Activated CD4-positive, alpha-beta memory T cell treated with anti-CD3 and anti-CD28 coated beads, Interleukin-2, amount 10 ng/mL, durations not matched to agents 7 days and 5 days (primary cell): Measurements from ENCODE around the gene SPTLC2. TPM values are rescaled to one million over a fixed set of nuclear protein-coding genes. Genes with fewer than 3 reads are reported as not detected.
"Not testable (repeated sequence)": the region's sequence is repeated elsewhere in the genome, so short reads cannot be mapped to it uniquely, and the experiment has no call there.

Experiments
- CTCF ChIA-PET: fragments of 350-600 bp; sonication (Branson Sonifier 250); formaldehyde crosslinking; loops from one replicate; lab custom pipeline; 2021; ENCODE audit warnings: antibody characterized with exemption, inconsistent platforms; lab: Charles Lee
- POLR2A ChIA-PET: fragments of 350-600 bp; sonication (Branson Sonifier 250); formaldehyde crosslinking; loops from one replicate; lab custom pipeline; 2021; ENCODE audit warnings: antibody characterized with exemption; lab: Charles Lee
- DNase-seq: peaks from one replicate; pipeline ENCODE4 v3.0.0-alpha.2; 2020
- H3K27ac Mint-ChIP-seq: one replicate; pipeline ENCODE4 v1.8.0; 2021; ENCODE audit warnings: mild to moderate bottlenecking, mixed read lengths
- H3K27me3 Mint-ChIP-seq: one replicate; pipeline ENCODE4 v1.8.0; 2021; ENCODE audit warnings: mixed read lengths
- H3K36me3 Mint-ChIP-seq: one replicate; pipeline ENCODE4 v1.8.0; 2021; ENCODE audit warnings: low read depth, mixed read lengths
- H3K4me1 Mint-ChIP-seq: one replicate; pipeline ENCODE4 v1.8.0; 2021; ENCODE audit warnings: mixed read lengths
- H3K4me3 Mint-ChIP-seq: one replicate; pipeline ENCODE4 v1.8.0; 2021; ENCODE audit warnings: mild to moderate bottlenecking, mixed read lengths
- H3K9me3 Mint-ChIP-seq: one replicate; pipeline ENCODE4 v1.8.0; 2021; ENCODE audit warnings: mixed read lengths
- total RNA-seq, 2 experiments: library from RNA; stranded (reverse); gene quantifications; one replicate each; pipeline ENCODE4 v1.2.3, GENCODE V29; 2021

Gene SPTLC2
- total RNA-seq, 2 experiments from 2014 or later: 40.6 to 43.2 TPM

DNA sequence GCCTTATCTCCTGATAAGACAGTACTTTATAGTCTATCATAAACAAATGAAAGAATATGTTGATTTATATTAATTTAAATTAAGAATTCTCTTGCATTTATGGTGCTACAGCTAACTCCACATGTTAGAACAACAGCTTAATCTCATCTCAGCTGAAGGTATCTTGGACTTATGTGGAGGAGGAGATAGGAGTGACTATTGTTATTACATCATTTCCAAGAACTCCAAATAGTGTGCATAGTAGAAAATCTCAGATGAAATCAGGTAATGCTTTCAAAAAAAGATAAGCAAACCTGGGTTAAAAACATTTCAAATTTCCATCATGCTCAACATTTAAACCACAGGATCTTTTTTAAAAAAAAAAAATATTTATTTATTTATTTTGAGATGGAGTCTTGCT, 86.5 kb downstream of the SPTLC2 start:
- Mint-ChIP-seq H3K27ac (no peak overlapping the region), H3K36me3 (peaks cover 18% of the 10 kb centered on the region), H3K4me3 (no peak overlapping the region), H3K4me1 (peaks cover 9% of the 10 kb centered on the region), H3K9me3 (no peaks in the 10 kb centered on the region), H3K27me3 (no peaks in the 10 kb centered on the region)
- ChIA-PET CTCF (interaction anchor here (0.6 kb wide), 1 partner anchor 307 kb away, joined by 3 read pairs; no protein-coding TSS in a partner anchor), POLR2A (no interaction called here)
- DNase-seq: no peak

DNA sequence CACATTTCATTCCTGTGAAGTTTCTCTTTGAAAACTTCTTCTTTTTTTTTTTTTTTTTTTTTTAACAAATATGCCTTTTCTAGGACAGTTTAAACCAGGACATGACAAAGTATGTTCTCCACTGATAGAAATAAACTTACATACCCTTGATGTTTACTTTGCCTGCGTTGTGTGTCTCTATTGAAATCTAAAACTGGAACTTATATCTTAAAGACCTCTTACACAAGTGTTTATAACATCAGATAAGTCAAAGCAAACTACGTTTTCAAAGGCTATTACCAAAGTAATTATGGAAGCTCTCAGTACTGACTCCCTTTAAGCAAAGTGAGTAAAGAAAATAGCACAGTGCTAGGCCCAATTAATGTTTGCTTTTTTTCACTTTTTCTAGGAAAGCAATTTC, 87.2 kb downstream of the SPTLC2 start:
- Mint-ChIP-seq H3K4me1 (peaks cover 9% of the 10 kb centered on the region), H3K9me3 (no peaks in the 10 kb centered on the region), H3K36me3 (peaks cover 19% of the 10 kb centered on the region), H3K4me3 (no peak overlapping the region), H3K27me3 (no peaks in the 10 kb centered on the region), H3K27ac (no peak overlapping the region)
- DNase-seq: no peak
- ChIA-PET POLR2A (no interaction called here), CTCF (interaction anchor here (0.6 to 0.8 kb wide), 2 partner anchors 21 to 308 kb away, joined by 3 read pairs; no protein-coding TSS in a partner anchor)

DNA sequence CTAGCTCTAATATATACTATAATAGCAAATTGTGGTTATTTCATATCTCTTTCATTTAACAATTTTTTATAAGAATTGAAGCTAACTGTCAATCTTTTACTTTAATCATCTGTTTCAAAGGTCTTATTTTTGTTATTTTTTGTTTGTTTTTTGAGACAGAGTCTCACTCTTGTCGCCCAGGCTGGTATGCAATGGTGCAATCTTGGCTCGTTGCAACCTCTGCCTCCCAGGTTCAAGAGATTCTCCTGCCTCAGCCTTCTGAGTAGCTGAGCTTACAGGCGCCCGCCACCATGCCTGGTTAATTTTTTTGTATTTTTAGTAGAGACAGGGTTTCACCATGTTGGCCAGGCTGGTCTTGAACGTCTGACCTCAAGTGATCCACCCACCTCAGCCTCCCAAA, 87.7 kb downstream of the SPTLC2 start:
- DNase-seq, POLR2A ChIA-PET, H3K4me1 Mint-ChIP-seq, H3K4me3 Mint-ChIP-seq, H3K9me3 Mint-ChIP-seq, H3K27me3 Mint-ChIP-seq, H3K27ac Mint-ChIP-seq: not testable (repeated sequence)
- CTCF ChIA-PET: interaction anchor here (0.8 kb wide), 1 partner anchor 22 kb away, joined by 3 read pairs; no protein-coding TSS in a partner anchor
- peaks cover 17% of the 10 kb centered on the region for H3K36me3 Mint-ChIP-seq

DNA sequence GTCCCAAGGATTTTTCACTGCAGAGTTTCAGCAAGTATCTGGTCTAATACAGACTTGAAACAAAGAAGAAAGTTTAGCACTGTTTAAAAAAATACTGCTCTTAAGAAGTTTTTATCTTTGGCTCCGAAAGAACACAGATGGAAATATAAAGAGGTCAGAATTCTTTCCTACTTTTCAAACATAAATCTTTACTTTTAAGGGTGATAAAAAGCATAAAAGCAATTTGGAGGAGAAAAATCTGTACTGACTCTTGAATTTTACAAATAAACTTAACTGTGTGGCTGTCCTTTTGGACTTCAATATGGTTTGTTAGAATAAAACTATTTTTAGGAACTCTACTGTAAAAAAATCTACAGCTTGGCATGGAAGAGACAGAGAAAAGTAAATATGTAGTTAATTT, 90.2 kb downstream of the SPTLC2 start:
- POLR2A ChIA-PET: no interaction called here
- Mint-ChIP-seq H3K4me1 (peaks cover 9% of the 10 kb centered on the region), H3K27me3 (no peaks in the 10 kb centered on the region), H3K36me3 (peaks cover 18% of the 10 kb centered on the region), H3K4me3 (no peak overlapping the region), H3K9me3 (no peaks in the 10 kb centered on the region), H3K27ac (no peak overlapping the region)
- CTCF ChIA-PET: no interaction called here
- no peak for DNase-seq

DNA sequence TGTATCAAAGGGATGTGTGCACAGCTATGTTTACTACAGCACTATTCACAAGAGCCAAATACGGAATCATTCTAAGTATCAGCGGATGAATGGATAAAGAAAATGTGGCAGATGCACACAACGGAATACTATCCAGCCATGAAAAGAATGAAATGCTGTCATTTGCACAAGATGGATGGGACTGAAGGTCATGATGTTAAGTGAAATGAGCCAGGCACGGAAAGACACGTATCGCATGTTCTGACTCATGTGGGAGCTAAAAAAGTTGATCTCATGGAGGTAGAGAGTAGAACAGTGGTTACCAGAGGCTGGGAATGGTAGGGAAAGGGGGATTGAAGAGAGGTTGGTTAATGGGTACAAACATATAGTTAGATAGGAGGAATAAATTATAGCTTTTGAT, 91.9 kb downstream of the SPTLC2 start:
- no peaks in the 10 kb centered on the region for H3K27me3 Mint-ChIP-seq
- peaks cover 20% of the 10 kb centered on the region for H3K36me3 Mint-ChIP-seq
- no peaks in the 10 kb centered on the region for H3K4me1 Mint-ChIP-seq
- POLR2A ChIA-PET: no interaction called here
- no peak overlapping the region for H3K27ac Mint-ChIP-seq
- H3K4me3 Mint-ChIP-seq: no peak overlapping the region
- CTCF ChIA-PET: interaction anchor here (0.9 to 1.6 kb wide), 2 partner anchors 12 to 26 kb away, joined by 3 to 5 read pairs; no protein-coding TSS in a partner anchor
- H3K9me3 Mint-ChIP-seq: no peaks in the 10 kb centered on the region
- no peak for DNase-seq

- POLR2A ChIA-PET: no interaction called here
- Mint-ChIP-seq H3K4me1 (no peaks in the 10 kb centered on the region), H3K36me3 (peaks cover 26% of the 10 kb centered on the region), H3K4me3 (no peak overlapping the region), H3K27ac (no peak overlapping the region), H3K27me3 (no peaks in the 10 kb centered on the region), H3K9me3 (no peaks in the 10 kb centered on the region)
- CTCF ChIA-PET: no interaction called here
- DNase-seq: no peak
Observed at GRCh38 chr14:77523109-77523508, 93.3 kb downstream of the SPTLC2 start.

DNA sequence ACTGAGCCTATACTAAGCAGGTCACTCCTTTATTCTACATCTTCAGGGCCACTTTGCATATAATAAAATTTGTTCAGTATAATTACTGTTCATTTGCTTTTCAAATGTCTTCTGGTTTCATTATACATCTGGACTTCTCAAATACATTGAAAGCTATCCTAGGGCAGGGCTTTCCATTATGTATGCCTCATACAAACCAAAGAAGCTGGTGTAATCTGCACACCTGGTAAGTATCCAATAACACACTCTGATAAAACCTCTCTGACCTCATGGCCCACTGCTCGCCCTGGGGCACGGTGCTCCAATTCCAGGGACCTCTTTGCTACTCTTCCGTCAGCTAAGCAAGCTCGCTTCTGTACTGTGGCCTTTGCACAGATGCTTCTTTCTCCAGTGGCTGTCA, 95.9 kb downstream of the SPTLC2 start:
- no peaks in the 10 kb centered on the region for H3K4me1 Mint-ChIP-seq
- ChIA-PET POLR2A (no interaction called here), CTCF (interaction anchor here (1.1 kb wide), 1 partner anchor 33 kb away, joined by 3 read pairs; no protein-coding TSS in a partner anchor)
- no peak overlapping the region for H3K27ac Mint-ChIP-seq
- no peak for DNase-seq
- no peak overlapping the region for H3K4me3 Mint-ChIP-seq
- H3K36me3 Mint-ChIP-seq: peaks cover 36% of the 10 kb centered on the region
- H3K27me3 Mint-ChIP-seq: no peaks in the 10 kb centered on the region
- H3K9me3 Mint-ChIP-seq: no peaks in the 10 kb centered on the region

DNA sequence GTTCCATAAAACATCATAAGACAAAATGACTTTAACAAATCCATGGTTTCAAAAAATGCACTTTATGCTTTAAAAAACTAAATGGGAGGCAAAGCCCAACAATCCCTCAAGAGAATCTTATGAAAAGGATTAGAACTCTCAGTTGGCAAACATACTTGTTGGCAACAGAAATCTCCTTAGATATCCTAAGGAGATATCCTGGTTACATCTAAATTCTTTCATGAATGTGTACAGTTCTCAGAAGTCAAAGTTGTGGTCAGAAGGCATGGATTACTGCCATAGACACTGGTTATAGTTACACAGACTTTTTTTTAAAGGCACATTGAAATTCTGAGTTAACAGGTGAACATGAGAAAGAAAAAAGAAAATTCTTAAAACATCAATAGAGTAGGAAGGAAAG, 100.3 kb downstream of the SPTLC2 start:
- Mint-ChIP-seq H3K9me3 (no peaks in the 10 kb centered on the region), H3K4me3 (no peak overlapping the region), H3K4me1 (no peaks in the 10 kb centered on the region), H3K27me3 (no peaks in the 10 kb centered on the region), H3K27ac (no peak overlapping the region), H3K36me3 (peaks cover 41% of the 10 kb centered on the region)
- DNase-seq: no peak
- POLR2A ChIA-PET: no interaction called here
- CTCF ChIA-PET: no interaction called here

DNA sequence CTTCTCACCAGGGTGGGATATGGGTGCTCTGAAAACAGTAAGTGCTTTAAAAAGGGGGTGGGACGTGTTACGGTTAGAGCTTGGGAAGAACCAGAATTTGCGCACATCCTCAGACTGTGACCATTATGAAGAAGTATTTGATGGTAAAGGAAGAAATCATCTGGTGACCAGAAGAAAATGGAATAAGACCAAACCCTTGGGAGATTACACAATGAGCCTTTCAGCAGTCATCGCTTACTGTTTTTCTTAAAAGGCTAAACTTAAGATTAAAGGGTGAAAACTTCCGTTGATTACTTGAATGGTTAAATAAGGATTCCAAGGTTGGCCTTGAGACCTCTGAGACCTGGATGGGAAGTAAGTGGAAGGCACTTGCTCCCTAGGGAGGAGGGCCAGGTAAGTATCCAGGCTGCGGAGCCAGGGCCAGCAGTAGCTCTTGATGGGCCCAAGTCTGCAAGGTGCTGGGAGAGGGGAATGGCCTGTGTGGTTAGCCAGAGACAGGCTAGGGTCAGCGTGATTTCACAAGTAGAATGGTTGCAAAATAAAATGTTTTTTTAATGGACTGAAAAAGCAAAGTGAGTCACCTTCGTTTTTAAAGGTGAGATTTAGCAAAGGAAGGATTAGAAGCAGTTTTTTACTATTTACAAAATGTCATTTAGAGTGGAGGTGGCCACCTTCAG, 104.8 kb downstream of the SPTLC2 start:
- DNase-seq: no peak
- H3K4me3 Mint-ChIP-seq: no peak overlapping the region
- no peaks in the 10 kb centered on the region for H3K9me3 Mint-ChIP-seq
- ChIA-PET CTCF (no interaction called here), POLR2A (no interaction called here)
- no peak overlapping the region for H3K27ac Mint-ChIP-seq
- no peaks in the 10 kb centered on the region for H3K27me3 Mint-ChIP-seq
- no peaks in the 10 kb centered on the region for H3K4me1 Mint-ChIP-seq
- H3K36me3 Mint-ChIP-seq: peaks cover 37% of the 10 kb centered on the region

DNA sequence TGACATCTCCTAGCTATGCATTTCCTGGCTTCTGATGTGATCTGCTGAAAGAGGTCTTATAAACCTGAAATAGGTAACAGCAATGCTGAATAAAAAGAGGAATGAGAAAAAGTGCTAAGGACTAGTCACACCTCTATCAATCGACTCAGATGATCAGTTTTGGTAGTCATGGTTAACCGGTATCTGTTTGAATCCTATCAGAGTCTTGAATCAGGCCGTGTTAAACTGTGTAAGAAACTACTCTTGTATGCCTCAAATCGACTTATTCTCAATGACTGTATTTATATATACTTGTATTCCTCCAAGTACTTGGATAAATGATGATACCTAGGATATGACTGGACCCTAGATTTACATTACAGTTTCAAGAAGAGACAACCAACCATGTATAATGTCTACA, 107.1 kb downstream of the SPTLC2 start:
- peaks cover 30% of the 10 kb centered on the region for H3K36me3 Mint-ChIP-seq
- no peak for DNase-seq
- POLR2A ChIA-PET: no interaction called here
- CTCF ChIA-PET: no interaction called here
- no peaks in the 10 kb centered on the region for H3K27me3 Mint-ChIP-seq
- H3K9me3 Mint-ChIP-seq: no peaks in the 10 kb centered on the region
- H3K27ac Mint-ChIP-seq: no peak overlapping the region
- H3K4me3 Mint-ChIP-seq: no peak overlapping the region
- H3K4me1 Mint-ChIP-seq: no peaks in the 10 kb centered on the region

DNA sequence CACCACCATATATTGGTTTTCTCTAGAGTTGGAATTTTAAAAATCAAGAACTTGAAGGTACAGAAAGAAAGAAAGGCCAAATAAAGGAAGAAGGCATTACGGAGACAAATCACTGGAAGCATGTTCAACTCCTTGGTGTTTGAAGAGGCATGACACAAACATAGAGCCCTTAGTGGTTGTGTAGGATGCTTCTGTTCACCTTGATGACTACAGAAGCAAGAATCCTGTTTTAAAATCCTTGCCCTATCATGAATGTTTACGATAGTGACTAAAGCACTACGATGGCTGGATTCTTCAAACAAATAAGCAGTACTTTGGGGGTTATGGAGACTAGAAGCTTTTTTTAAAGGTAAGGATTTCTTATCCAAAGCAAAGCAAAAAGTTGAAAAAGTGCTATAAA, 107.6 kb downstream of the SPTLC2 start:
- Mint-ChIP-seq H3K4me3 (no peak overlapping the region), H3K27me3 (no peaks in the 10 kb centered on the region), H3K4me1 (no peaks in the 10 kb centered on the region), H3K9me3 (no peaks in the 10 kb centered on the region), H3K27ac (no peak overlapping the region), H3K36me3 (peaks cover 30% of the 10 kb centered on the region)
- CTCF ChIA-PET: no interaction called here
- POLR2A ChIA-PET: no interaction called here
- no peak for DNase-seq

DNA sequence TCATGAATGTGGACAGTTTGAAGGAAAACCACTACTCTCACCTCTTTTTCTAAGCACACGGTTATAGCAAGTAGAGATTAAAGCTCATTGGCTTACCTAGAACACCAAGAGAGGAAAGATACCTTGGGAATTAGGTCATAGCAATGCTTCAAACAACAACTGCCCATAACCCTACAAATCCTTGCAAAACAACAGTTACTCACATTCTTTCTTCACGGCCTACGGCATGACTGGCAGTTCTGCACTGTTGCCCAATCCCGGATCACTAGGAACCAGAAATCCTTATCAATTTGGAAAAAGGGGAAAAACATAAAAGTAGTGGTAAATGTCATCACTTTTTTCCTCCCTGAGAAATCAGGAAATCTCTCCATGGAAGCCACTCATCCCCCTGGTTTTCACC, 108.2 kb downstream of the SPTLC2 start:
- CTCF ChIA-PET: interaction anchor here (0.6 kb wide), 1 partner anchor 1052 kb away, joined by 3 read pairs; no protein-coding TSS in a partner anchor
- Mint-ChIP-seq H3K36me3 (peaks cover 30% of the 10 kb centered on the region), H3K4me3 (no peak overlapping the region), H3K27me3 (no peaks in the 10 kb centered on the region), H3K4me1 (no peaks in the 10 kb centered on the region), H3K9me3 (peaks cover 2% of the 10 kb centered on the region), H3K27ac (no peak overlapping the region)
- POLR2A ChIA-PET: no interaction called here
- no peak for DNase-seq

DNA sequence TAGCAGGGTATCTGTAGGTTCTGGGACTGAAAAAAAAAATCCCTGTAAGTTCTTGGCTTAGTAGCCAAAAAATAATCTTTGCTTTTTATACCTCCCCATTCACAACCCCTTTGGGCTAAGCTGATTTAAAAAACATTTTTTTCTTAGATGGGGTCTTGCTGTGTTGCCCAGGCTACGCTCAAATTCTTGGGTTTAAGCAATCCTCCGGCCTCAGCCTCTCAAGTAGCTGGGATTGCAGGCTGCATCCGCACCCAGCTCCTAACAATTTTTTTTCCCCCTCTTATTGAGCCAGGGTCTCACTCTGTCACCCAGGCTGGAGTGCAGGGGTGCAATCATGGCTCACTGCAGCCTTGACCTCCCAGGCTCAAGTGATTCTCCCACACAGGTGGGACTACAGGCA, 108.7 kb downstream of the SPTLC2 start:
- Mint-ChIP-seq H3K4me3 (no peak overlapping the region), H3K36me3 (peaks cover 30% of the 10 kb centered on the region), H3K27ac (no peak overlapping the region), H3K4me1 (no peaks in the 10 kb centered on the region), H3K9me3 (peaks cover 5% of the 10 kb centered on the region), H3K27me3 (no peaks in the 10 kb centered on the region)
- ChIA-PET CTCF (no interaction called here), POLR2A (no interaction called here)
- DNase-seq: no peak

DNA sequence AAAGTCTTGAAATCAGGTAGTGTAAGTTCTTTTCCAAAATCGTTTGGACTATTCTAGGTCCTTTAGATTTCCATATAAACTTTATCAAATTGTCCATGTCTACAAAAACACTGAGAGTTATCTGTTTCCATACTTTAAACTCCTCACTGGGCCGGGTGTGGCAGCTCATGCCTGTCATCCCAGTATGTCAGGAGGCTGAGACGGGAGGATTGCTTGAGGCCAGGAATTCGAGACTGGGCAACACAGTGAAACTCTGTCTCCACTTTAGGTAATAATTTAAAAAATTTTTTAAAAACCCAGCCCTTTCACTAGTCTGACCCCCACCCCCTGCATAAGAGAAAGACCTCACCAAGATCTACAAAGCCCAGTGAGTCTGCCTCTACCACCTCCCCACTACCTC, 111.4 kb downstream of the SPTLC2 start:
- ChIA-PET POLR2A (no interaction called here), CTCF (no interaction called here)
- no peak for DNase-seq
- H3K4me3 Mint-ChIP-seq: no peak overlapping the region
- H3K9me3 Mint-ChIP-seq: peaks cover 5% of the 10 kb centered on the region
- peaks cover 15% of the 10 kb centered on the region for H3K36me3 Mint-ChIP-seq
- peaks cover 8% of the 10 kb centered on the region for H3K27me3 Mint-ChIP-seq
- no peaks in the 10 kb centered on the region for H3K4me1 Mint-ChIP-seq
- no peak overlapping the region for H3K27ac Mint-ChIP-seq
